ENCODE results near the gene LMX1A.

The LMX1A gene

DNA sequence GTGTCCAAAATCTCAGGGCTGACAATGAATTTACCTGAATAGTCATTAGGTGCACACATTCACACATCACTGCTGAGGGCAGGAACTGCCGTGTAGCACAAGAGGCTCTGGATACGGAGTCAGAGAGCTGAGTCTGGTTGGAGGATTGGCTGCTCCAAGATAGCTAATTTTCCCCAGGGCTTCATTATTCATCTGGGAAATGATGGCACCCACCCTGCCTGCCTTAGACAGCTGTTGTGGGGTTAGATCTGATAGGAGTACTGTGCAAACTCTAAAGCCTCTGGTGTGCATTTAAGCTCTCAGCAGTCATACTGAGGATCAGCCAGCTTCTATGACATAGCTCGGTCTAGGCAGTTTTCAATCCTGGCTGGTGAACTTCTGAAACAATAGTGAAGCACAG lies 67.0 kb downstream of the LMX1A start:
- peaks cover 2% of the 10 kb centered on the region for H3K27me3 ChIP-seq (ENCODE audit: insufficient read depth, poor library complexity, severe bottlenecking)
- no peak overlapping the region for H3K4me3 ChIP-seq (replicated peaks; ENCODE audit: insufficient read depth, low read length)
- TF ChIP-seq GABPA (IDR thresholded peaks at IDR 0.05; ENCODE audit: low read depth) (no peak), SPI1 (IDR thresholded peaks at IDR 0.05; ENCODE audit: borderline replicate concordance, low read depth) (no peak), POLR2AphosphoS5 (IDR thresholded peaks at IDR 0.05; ENCODE audit: low read depth) (no peak)
- TF ChIP-seq, protein P1, sequence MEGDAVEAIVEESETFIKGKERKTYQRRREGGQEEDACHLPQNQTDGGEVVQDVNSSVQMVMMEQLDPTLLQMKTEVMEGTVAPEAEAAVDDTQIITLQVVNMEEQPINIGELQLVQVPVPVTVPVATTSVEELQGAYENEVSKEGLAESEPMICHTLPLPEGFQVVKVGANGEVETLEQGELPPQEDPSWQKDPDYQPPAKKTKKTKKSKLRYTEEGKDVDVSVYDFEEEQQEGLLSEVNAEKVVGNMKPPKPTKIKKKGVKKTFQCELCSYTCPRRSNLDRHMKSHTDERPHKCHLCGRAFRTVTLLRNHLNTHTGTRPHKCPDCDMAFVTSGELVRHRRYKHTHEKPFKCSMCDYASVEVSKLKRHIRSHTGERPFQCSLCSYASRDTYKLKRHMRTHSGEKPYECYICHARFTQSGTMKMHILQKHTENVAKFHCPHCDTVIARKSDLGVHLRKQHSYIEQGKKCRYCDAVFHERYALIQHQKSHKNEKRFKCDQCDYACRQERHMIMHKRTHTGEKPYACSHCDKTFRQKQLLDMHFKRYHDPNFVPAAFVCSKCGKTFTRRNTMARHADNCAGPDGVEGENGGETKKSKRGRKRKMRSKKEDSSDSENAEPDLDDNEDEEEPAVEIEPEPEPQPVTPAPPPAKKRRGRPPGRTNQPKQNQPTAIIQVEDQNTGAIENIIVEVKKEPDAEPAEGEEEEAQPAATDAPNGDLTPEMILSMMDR (IDR thresholded peaks at IDR 0.05; ENCODE audit: insufficient read depth, low read length): no peak
- TF ChIP-seq, protein P2, sequence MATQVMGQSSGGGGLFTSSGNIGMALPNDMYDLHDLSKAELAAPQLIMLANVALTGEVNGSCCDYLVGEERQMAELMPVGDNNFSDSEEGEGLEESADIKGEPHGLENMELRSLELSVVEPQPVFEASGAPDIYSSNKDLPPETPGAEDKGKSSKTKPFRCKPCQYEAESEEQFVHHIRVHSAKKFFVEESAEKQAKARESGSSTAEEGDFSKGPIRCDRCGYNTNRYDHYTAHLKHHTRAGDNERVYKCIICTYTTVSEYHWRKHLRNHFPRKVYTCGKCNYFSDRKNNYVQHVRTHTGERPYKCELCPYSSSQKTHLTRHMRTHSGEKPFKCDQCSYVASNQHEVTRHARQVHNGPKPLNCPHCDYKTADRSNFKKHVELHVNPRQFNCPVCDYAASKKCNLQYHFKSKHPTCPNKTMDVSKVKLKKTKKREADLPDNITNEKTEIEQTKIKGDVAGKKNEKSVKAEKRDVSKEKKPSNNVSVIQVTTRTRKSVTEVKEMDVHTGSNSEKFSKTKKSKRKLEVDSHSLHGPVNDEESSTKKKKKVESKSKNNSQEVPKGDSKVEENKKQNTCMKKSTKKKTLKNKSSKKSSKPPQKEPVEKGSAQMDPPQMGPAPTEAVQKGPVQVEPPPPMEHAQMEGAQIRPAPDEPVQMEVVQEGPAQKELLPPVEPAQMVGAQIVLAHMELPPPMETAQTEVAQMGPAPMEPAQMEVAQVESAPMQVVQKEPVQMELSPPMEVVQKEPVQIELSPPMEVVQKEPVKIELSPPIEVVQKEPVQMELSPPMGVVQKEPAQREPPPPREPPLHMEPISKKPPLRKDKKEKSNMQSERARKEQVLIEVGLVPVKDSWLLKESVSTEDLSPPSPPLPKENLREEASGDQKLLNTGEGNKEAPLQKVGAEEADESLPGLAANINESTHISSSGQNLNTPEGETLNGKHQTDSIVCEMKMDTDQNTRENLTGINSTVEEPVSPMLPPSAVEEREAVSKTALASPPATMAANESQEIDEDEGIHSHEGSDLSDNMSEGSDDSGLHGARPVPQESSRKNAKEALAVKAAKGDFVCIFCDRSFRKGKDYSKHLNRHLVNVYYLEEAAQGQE (IDR thresholded peaks at IDR 0.05; ENCODE audit: insufficient replicate concordance, low read depth): no peak
- DNase-seq (ENCODE audit: low read depth in 1 of 2, low spot score in 1 of 2): no peak
- H3K27ac ChIP-seq (replicated peaks): no peak overlapping the region

DNA sequence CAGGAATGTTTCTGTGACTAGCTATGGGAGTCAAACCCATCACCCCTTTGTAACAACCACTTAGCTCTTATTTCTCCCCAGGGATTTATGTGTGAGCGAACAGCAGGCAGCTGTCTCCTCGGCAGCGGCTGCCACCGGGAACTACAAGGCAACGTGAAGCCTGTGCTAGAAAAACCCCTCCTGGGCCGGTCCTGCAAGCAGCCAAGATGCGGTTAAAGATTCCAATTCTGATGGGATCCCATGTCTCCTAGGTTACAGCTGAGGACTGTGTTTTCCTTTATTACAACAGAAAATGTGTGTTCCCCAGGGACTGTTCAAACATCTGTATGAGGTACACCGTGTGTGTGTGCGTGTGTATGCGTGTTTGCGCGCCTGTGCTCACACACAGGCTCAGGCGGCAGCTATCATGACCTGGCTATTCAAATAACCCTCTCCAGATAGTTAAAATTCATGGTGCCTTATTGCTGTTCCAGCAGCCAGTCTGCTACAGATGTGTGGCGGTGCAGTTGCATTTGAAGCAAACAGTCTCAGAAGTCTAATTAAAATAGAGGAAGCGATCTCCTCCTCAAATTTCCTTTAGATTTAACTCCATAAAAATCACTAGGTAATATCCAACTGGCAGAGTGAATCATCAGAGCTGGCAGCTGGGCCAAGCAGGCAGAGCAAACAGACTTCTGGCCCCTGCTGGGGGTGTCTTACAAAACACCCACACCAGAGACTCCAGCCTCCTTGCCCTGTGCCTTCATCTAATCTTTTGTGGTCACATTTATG lies 68.0 kb downstream of the LMX1A start:
- TF ChIP-seq, protein P2 (IDR thresholded peaks at IDR 0.05; ENCODE audit: insufficient replicate concordance, low read depth): no peak
- TF ChIP-seq SPI1 (IDR thresholded peaks at IDR 0.05; ENCODE audit: borderline replicate concordance, low read depth) (no peak), GABPA (IDR thresholded peaks at IDR 0.05; ENCODE audit: low read depth) (no peak), POLR2AphosphoS5 (IDR thresholded peaks at IDR 0.05; ENCODE audit: low read depth) (no peak)
- TF ChIP-seq, protein P1 (IDR thresholded peaks at IDR 0.05; ENCODE audit: insufficient read depth, low read length): no peak
- no peak overlapping the region for H3K27ac ChIP-seq (replicated peaks)
- peaks cover 5% of the 10 kb centered on the region for H3K27me3 ChIP-seq (ENCODE audit: insufficient read depth, poor library complexity, severe bottlenecking)
- no peak overlapping the region for H3K4me3 ChIP-seq (replicated peaks; ENCODE audit: insufficient read depth, low read length)
- DNase-seq (ENCODE audit: low read depth in 1 of 2, low spot score in 1 of 2): no peak

- Histone ChIP-seq H3K4me3 (replicated peaks; ENCODE audit: insufficient read depth, low read length) (no peak overlapping the region), H3K27ac (replicated peaks) (no peak overlapping the region), H3K27me3 (ENCODE audit: insufficient read depth, poor library complexity, severe bottlenecking) (peaks cover 5% of the 10 kb centered on the region)
- no peak for DNase-seq (ENCODE audit: low read depth in 1 of 2, low spot score in 1 of 2)
- no peak for TF ChIP-seq POLR2AphosphoS5 (IDR thresholded peaks at IDR 0.05; ENCODE audit: low read depth)
- no peak for TF ChIP-seq GABPA (IDR thresholded peaks at IDR 0.05; ENCODE audit: low read depth)
- TF ChIP-seq SPI1 (IDR thresholded peaks at IDR 0.05; ENCODE audit: borderline replicate concordance, low read depth): no peak
- TF ChIP-seq, protein P2 (IDR thresholded peaks at IDR 0.05; ENCODE audit: insufficient replicate concordance, low read depth): no peak
- TF ChIP-seq, protein P1 (IDR thresholded peaks at IDR 0.05; ENCODE audit: insufficient read depth, low read length): no peak
These were observed 68.7 kb downstream of the LMX1A start for GRCh38 chr1:165287781-165288180.
